NCI-H526 (cell line): Measurements from ENCODE around the gene KIAA1328.
A peak's percentile ranks its signal among the peaks of the same experiment; 100 is the strongest.
"Not testable (repeated sequence)": the region's sequence is repeated elsewhere in the genome, so short reads cannot be mapped to it uniquely, and the experiment has no call there.

Experiments used
- DNase-seq, 2 experiments: peaks; one replicate each; lab custom pipeline; 2025; lab: John Stamatoyannopoulos, UW

The KIAA1328 gene

DNA sequence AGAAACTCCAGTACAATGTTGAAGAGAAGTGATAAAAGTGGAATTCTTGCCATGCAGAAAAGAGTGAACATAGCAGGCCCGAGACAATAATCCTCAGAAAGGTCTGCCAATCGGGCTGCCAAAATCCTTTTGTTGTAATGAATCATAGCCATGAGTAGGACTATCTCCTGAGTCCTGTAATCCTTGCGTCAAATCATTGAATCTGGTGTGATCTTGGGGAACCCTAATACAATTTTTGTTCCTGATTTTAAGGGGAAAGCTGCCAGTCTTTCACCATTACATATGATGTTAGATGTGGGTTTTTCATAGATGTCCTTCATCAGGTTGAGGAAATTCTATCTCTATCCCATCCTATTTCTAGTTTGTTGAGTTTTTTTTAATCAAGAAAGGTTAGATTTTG, 2.4 kb upstream of the KIAA1328 start:
- DNase-seq = no peak

DNA sequence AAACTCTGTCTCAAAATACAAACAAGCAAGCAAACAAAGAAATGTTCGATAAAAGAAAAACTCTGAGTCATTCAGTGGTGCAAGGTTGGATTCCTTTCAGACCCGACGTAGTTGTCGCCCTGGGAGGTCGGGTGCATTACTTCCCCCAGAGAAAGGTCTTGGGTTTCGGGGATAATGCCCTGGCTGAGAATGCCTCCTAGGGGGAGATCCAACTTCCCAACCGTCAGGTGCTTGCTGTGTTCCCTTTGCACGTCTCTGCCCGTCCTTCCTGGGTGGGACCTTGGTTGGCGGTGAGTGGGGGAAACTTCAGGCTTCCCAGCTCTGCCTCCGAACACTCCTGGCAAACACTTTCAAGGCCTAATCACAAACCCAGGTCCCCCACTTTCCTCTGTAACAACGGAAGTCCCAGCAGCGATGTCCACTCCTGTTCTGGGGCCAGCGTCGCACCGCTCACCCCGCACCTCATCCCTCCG, 734 bp upstream of the KIAA1328 start:
- DNase-seq = peak; percentile 43 to 58

DNA sequence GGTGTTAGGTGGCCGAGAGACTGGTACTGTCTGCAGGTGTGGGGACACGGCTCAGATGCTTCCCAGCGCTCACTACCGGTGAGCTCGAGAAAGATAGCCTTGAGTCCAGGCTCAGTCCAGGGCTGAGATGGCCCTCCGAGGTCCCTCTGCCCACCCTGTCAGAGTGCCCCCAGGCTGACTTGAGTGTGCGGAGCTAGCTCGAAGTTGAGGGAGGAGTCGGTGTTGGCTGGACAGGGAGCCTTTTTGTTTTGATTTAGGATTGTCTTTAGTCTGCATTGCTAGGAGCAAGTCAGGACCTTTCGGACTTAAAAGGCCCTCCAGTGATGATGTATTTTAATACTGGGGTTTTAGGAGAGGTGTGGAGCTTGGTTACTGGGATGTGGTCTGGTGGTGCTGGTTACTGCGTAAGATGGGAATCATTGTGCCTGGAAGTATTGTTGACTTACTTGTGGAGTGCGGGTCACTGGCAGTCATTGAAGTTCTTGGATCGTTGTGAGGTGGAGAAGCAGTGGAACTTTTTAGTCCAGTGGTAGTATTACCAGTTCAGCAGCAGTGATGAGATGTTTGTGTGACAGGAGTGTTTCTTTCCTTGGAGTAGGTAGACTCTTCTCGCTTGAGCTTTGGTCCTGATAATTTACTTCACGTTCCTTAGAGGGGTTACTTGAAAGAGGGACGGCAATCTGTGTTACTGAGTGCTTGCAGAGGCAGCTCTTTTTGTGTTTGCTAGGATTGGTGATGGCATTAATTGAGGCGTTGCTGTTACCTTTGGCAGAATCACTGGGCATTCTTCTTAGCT, 633 bp downstream of the KIAA1328 start:
- DNase-seq = peak; percentile 39 to 52

DNA sequence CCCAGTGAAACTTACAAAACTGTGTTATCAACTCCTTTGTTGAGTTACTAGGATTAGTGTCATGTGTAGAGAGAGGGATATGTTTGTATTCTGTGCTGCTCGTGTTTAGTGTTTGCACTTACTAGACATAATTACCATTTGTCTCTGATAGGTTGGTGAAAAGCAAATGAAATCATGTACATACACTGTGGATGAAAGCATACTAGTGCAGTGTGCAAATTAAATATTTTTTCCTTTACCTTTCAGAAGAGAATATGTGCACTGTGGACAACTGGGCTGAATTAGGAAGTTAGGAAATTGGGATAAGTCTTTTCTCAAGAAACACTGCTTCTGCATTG, 1.2 kb downstream of the KIAA1328 start:
- no peak for DNase-seq

DNA sequence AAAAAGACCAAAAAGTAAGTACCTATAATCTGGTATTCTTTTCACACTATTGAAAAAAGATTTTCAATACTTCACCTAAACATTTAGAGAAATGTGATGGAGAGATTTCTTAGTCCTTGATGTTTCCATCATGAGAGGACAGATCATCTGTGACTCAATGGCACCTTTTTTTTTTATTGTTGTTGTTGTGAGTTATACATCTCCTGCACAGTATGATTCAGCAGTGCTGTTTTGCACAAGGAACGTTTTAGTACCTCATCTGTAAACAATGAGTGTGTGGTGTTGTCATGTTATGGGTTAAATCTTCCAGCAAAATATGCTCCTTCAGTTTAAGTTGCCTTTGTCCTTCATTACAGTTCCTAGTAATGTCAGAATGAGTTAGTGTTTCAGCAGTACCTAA, 2.2 kb downstream of the KIAA1328 start:
- DNase-seq = no peak

DNA sequence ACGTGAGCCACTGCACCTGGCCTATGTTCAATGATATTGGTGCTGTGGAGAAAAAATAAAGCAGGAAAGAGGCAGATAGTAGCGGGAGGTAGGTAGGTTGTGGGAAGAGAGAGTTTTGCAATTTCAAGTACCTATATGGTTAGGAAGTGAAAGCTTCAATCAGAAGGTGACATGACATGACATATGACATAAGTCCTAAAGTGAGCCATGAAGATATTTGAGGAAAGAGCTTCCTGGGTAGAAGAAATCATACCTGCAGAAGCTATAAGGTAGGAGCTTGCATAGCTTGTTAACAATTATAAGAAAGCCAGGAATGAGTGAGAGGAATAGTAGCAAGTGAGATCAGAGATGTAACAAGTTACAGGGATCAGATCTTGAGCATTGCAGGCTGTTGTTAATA, 4.2 kb downstream of the KIAA1328 start:
- DNase-seq = no peak

- DNase-seq = no peak
Observed at GRCh38 chr18:36835927-36836326, 7.0 kb downstream of the KIAA1328 start.

GRCh38 chr18:36839835-36840234, 10.9 kb downstream of the KIAA1328 start:
- no peak for DNase-seq

DNA sequence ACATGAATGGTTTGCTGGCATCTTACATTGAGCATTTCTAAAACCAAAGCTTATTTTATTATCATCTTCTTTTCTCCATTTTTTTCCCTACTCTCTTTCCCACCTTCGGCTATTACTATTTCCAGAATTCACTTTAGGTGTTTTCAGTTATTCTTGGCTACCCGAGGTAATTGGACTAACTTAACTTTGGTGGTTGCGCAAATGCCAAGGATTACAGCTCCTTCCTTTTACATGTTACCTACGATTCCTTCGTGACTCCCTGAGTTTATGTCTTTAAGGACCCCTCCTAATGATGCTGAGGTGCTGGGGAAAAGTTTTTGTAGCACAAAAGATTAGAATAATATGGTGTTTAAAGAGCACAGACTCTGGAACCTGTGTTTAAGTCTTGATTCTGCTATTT, 14.3 kb downstream of the KIAA1328 start:
- no peak for DNase-seq

DNA sequence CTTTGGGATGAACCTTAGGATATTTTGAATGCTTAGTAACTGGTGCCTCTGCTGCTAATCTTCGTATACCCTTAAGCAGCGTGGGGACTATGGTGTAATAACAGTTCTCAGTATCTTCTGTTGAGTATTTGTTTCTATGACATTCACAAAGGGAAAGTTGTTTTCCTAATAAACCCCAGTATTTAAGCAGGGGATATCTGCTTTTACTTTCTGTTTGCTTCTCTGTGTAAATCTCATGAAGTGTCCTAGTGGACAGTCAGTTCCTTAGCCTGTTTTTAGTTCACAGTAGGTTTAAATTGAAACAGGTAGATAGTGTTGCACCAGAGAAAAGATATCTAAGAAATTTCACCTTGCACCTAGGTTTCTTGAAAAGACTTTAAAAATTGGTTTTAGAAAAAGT, 14.9 kb downstream of the KIAA1328 start:
- DNase-seq = no peak

DNA sequence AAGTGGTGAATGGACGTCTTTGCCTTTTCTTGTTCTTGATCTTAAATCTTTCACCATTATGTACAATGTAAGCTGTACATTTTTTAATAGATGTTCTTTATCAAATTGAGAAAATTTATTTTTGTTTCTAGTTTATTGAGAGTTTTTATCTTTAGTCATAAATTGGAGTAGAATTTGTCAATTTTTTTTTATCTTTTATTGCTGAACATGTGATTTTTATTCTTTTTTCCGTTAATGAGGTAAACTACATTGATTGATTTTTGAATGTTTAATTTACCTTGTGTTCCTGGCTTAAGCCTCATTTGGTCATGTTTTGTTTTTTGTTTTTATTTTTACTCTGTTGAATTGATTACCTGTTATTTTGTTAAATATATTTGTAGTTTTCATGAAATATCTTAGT, 19.7 kb downstream of the KIAA1328 start:
- DNase-seq = no peak

DNA sequence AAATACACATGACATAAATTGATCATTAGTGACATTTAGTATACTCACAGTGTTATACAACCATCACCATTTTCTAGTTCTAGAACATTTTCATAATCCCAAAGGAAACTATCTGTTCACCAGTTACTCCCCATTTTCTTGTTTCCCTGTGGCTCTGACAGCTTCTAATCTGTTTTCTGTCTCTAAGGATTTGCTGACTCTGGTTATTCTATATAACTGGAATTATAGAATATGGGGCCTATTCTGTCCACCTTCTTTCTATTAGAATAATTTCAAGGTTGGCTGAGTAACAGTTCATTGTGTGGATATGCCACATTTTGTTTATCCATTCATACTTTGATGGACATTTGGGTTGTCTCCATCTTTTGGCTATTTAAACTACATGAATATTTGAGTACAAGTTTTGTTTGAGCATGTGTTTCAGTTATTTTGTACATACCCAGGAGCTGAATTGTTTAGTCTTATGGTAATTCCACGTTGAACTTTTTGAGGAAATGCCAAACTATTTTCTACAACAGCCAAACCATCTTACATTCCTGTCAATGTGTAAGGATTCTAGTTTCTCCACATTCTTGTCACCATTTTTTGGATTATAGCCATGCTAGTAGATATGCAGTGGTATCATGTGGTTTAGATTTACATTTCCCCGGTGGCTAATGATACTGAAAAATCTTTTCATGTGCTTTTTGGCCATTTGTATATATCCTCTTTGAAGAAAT, 20.5 kb downstream of the KIAA1328 start:
- DNase-seq = no peak

- no peak for DNase-seq
Observed at GRCh38 chr18:36850527-36851201, 21.7 kb downstream of the KIAA1328 start.

DNA sequence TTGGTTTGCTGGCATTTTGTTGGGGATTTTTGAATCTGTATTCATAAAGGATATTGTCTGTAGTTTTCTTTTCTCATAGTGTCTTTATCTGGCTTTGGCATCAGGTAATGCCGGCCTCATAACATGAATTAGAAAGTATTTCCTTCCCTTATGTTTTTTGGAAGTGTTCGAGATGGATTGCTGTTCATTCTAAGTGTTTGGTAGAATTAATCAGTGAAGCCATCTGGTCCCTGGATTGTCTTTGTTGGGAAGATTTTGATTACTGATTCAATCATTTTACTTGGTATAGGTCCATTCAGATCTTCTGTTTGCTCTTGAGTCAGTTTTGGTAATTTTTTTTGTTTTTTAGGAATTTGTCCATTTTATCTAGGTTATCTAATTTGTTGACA, 22.3 kb downstream of the KIAA1328 start:
- DNase-seq = no peak

DNA sequence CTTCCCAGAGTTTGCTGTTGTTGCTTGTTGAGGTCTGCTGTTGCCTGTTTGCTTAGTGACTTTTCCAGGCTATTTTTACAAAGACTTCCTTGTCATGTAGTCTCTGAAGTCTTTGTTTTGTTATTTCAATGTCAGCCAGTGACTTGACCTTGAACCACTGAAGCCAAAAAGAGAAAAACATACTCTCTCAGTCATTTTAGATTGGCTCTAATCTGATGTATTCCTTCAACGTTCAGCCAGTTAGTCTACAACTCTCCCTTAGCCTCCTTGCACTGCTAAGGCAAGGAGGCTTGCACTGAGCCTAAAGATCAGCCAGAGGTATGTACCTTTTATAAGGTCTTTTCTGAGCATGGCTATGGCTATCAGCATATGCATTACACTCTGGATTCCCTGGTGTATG, 27.9 kb downstream of the KIAA1328 start:
- no peak for DNase-seq

DNA sequence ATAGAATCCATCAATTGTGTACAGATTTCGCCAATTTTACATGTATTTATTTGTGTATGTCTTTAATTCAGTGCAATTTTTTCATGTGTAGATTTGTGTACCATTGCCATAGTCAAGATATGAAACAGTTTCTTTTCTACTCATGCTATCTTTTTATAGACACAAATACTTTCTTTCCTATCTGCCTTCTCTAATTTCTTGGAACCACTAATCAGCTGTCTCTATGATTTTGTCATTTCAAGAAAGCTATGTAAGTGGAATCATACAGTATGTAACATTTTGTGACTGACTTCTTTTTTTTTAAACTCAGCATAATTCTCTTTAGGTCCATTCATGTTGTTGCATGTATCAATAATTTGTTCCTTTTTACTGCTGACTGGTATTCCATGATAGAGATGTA, 33.3 kb downstream of the KIAA1328 start:
- DNase-seq = no peak

DNA sequence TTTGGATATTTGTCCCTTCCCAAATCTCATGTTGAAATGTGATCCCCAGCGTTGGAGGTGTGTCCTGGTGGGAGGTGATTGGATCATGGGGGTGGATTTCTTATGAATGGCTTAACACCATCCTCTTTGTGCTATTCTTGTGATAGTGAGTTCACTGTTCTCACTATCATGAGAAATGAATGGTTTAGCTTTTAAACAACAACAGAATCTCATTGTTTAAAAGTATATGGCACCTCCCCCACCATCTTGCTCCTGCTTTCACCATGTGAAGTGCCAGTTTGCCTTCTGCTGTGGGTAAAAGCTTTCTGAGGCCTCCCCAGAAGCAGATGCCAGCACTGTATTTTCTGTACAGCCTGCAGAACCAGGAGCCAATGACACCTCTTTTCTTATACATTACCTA, 38.1 kb downstream of the KIAA1328 start:
- DNase-seq = no peak

GRCh38 chr18:36871801-36872200, 42.9 kb downstream of the KIAA1328 start:
- no peak for DNase-seq

DNA sequence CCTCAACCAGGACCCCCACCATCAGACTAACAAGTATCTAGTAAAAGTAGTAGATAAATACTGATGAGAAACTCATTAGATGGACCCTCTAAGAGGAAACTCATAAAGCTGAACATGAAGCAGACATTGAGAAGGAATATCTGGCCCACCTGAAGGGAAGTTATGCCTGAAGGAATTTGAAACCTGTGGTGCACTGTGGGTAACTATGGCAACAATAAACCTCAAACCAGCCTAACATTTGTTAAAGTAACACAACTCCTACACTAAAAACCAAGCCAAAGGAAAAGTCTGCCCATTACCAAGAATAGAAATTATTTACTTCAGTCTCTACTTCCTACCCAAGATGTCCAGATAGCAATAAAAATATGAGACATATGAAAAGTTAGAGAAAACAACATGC, 43.4 kb downstream of the KIAA1328 start:
- no peak for DNase-seq

DNA sequence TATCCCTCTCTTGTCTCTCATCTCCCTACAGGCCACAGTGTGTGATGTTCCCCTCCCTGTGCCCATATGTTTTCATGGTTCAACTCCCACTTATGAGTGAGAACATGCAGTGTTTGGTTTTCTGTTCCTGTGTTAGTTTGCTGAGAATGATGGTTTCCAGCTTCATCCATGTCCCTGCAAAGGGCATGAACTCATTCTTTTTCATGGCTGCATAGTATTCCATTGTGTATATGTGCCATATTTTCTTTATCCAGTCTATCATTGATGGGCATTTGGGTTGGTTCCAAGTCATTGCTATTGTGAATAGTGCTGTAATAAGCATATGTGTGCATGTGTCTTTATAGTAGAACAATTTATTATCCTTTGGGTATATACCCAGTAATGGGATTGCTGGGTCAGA, 44.9 kb downstream of the KIAA1328 start:
- DNase-seq = not testable (repeated sequence)

DNA sequence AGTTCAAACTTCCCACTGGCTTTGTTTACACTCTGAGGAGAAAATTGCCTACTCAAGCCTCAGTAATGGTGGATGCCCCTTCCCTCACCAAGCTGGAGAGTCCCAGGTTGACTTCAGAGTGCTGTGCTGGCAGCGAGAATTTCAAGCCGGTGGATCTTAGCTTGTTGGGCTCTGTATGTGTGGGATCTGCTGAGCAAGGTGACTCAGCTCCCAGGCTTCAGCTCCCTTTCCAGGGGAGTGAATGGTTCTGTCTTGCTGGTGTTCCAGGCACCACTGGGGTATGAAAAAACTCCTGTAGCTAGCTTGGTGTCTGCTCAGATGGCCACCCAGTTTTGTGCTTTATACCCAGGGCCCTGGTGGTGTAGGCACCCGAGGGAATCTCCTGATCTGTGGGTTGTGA, 50.9 kb downstream of the KIAA1328 start:
- not testable (repeated sequence) for DNase-seq

- DNase-seq = no peak
Observed at GRCh38 chr18:36885981-36886380, 57.1 kb downstream of the KIAA1328 start.

- no peak for DNase-seq
Observed at GRCh38 chr18:36887114-36887513, 58.2 kb downstream of the KIAA1328 start.
